Measurements from ENCODE around the gene OR7A5.

Gene OR7A5

GRCh38 chr19:14837391-14837790, 2.4 kb upstream of the OR7A5 start:
- no peak for DNase-seq (ENCODE audit: low read depth)
- TF ChIP-seq, protein P1, sequence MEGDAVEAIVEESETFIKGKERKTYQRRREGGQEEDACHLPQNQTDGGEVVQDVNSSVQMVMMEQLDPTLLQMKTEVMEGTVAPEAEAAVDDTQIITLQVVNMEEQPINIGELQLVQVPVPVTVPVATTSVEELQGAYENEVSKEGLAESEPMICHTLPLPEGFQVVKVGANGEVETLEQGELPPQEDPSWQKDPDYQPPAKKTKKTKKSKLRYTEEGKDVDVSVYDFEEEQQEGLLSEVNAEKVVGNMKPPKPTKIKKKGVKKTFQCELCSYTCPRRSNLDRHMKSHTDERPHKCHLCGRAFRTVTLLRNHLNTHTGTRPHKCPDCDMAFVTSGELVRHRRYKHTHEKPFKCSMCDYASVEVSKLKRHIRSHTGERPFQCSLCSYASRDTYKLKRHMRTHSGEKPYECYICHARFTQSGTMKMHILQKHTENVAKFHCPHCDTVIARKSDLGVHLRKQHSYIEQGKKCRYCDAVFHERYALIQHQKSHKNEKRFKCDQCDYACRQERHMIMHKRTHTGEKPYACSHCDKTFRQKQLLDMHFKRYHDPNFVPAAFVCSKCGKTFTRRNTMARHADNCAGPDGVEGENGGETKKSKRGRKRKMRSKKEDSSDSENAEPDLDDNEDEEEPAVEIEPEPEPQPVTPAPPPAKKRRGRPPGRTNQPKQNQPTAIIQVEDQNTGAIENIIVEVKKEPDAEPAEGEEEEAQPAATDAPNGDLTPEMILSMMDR (IDR thresholded peaks at IDR 0.05; ENCODE audit: low read length, missing control alignments), result no peak
- no peak overlapping the region for H3K4me3 ChIP-seq (replicated peaks; ENCODE audit: low read depth, low read length)

GRCh38 chr19:14830702-14831101, 4.3 kb downstream of the OR7A5 start:
- H3K4me3 ChIP-seq (replicated peaks; ENCODE audit: low read depth, low read length), result no peak overlapping the region
- no peak for DNase-seq (ENCODE audit: low read depth)
- TF ChIP-seq, protein P1 (IDR thresholded peaks at IDR 0.05; ENCODE audit: low read length, missing control alignments), result no peak

DNA sequence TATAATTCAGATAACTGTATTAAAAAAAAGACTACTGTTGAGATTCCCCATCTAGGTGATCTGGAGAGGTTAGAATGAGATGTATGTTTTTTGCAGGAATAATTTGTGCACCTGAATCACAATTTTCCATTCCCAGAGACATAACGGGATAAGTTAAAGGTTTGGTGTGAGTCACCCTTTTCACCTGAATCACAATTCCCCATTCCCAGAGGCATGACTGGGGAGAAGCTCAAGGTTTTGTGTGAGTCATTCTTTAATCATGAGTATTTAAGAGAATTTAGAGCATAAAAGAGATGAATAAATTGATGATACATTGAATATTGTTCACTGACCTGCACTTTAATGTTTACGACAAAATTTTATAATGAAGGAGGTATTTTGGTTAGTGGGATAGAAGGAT, 9.0 kb downstream of the OR7A5 start:
- DNase-seq (ENCODE audit: low read depth), result no peak
- no peak overlapping the region for H3K4me3 ChIP-seq (replicated peaks; ENCODE audit: low read depth, low read length)
- TF ChIP-seq, protein P1 (IDR thresholded peaks at IDR 0.05; ENCODE audit: low read length, missing control alignments), result no peak

DNA sequence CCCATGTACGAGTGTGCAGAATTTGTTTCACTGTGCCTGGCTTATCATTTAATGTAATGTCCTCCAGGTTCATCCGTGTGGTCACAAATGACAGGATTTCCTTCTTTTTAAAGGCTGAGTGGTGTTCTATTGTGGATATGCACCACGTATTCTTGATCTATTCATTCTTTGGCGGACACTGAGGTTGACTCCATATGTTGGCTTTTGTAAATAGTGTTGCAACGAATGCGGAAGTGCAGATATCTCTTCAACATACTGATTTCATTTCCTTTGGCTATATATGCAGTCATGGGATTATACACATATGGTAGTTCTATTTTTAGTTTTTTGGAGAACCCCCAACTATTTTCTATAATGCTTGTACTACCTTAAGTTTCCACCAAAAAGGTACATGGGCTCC, 13.0 kb downstream of the OR7A5 start:
- H3K4me3 ChIP-seq (replicated peaks; ENCODE audit: low read depth, low read length), result no peak overlapping the region
- peak; percentile 5 for DNase-seq (ENCODE audit: low read depth)
- TF ChIP-seq, protein P1 (IDR thresholded peaks at IDR 0.05; ENCODE audit: low read length, missing control alignments), result no peak

GRCh38 chr19:14818588-14818987, 16.4 kb downstream of the OR7A5 start:
- no peak overlapping the region for H3K4me3 ChIP-seq (replicated peaks; ENCODE audit: low read depth, low read length)
- TF ChIP-seq, protein P1 (IDR thresholded peaks at IDR 0.05; ENCODE audit: low read length, missing control alignments), result no peak
- no peak for DNase-seq (ENCODE audit: low read depth)

DNA sequence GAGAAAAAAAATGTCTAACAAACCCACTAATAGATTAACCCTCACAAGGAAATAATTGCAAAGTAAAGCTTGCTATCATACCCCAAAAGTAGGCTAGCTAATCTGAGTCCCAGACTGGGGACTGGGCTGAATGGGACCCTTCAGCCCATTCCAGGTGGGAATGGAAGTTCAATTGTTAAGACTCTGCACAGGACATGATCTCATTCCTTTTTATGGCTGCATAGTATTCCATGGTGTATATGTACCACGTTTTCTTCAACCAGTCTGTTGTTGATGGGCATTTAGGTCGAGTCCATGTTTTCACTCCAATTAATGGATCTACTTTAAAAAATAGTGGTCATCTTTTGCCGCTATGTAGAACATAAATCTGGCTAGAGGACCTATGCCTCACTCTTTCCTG, 17.9 kb downstream of the OR7A5 start:
- TF ChIP-seq, protein P1 (IDR thresholded peaks at IDR 0.05; ENCODE audit: low read length, missing control alignments), result no peak
- DNase-seq (ENCODE audit: low read depth), result no peak
- H3K4me3 ChIP-seq (replicated peaks; ENCODE audit: low read depth, low read length), result no peak overlapping the region

GRCh38 chr19:14814982-14815652, 19.9 kb downstream of the OR7A5 start:
- no peak for DNase-seq (ENCODE audit: low read depth)
- TF ChIP-seq, protein P1 (IDR thresholded peaks at IDR 0.05; ENCODE audit: low read length, missing control alignments), result no peak
- H3K4me3 ChIP-seq (replicated peaks; ENCODE audit: low read depth, low read length), result no peak overlapping the region

Data from fibroblast of pulmonary artery (primary cell).